ENCODE data around the gene WDR73.
"Not testable (repeated sequence)": the region's sequence is repeated elsewhere in the genome, so short reads cannot be mapped to it uniquely, and the experiment has no call there.

WDR73 gene

GRCh38 chr15:84645496-84645895 is 8.6 kb downstream of the WDR73 start:
- Mint-ChIP-seq H3K36me3 (peaks cover 100% of the 10 kb centered on the region), H3K4me1 (peaks cover 33% of the 10 kb centered on the region), H3K4me3 (no peak overlapping the region), H3K9me3 (no peaks in the 10 kb centered on the region), H3K27ac (peak overlapping the region; percentile 68)
- DNase-seq (ENCODE audit: low spot score in 2 of 2): no peak
- no peak for ATAC-seq

- Mint-ChIP-seq H3K36me3 (peaks cover 100% of the 10 kb centered on the region), H3K9me3 (no peaks in the 10 kb centered on the region), H3K27ac (peak overlapping the region; percentile 23)
These were observed 10.2 kb downstream of the WDR73 start for GRCh38 chr15:84643838-84644237.

GRCh38 chr15:84642640-84643039 is 11.4 kb downstream of the WDR73 start:
- ATAC-seq; DNase-seq (ENCODE audit: low spot score in 2 of 2); H3K9me3 Mint-ChIP-seq; H3K27ac Mint-ChIP-seq; H3K4me3 Mint-ChIP-seq: not testable (repeated sequence)
- Mint-ChIP-seq H3K4me1 (peaks cover 24% of the 10 kb centered on the region), H3K36me3 (peaks cover 100% of the 10 kb centered on the region)

More at GRCh38 chr15:84643838-84644237, 10.2 kb downstream of the WDR73 start:
- Mint-ChIP-seq H3K4me3 (no peak overlapping the region), H3K4me1 (peaks cover 28% of the 10 kb centered on the region)
- ATAC-seq: no peak
- DNase-seq (ENCODE audit: low spot score in 2 of 2): no peak

- not testable (repeated sequence) for ATAC-seq; H3K27ac Mint-ChIP-seq; H3K9me3 Mint-ChIP-seq; DNase-seq (ENCODE audit: low spot score in 2 of 2); H3K4me3 Mint-ChIP-seq
- Mint-ChIP-seq H3K36me3 (peaks cover 100% of the 10 kb centered on the region), H3K4me1 (peaks cover 22% of the 10 kb centered on the region)
These were observed 12.2 kb downstream of the WDR73 start for GRCh38 chr15:84641871-84642270.

- H3K36me3 Mint-ChIP-seq: peaks cover 93% of the 10 kb centered on the region
- H3K4me3 Mint-ChIP-seq: no peak overlapping the region
- H3K4me1 Mint-ChIP-seq: peaks cover 27% of the 10 kb centered on the region
- no peak for DNase-seq (ENCODE audit: low spot score in 2 of 2)
- no peak overlapping the region for H3K27ac Mint-ChIP-seq
- H3K9me3 Mint-ChIP-seq: no peaks in the 10 kb centered on the region
- no peak for ATAC-seq
These were observed 16.0 kb downstream of the WDR73 start for GRCh38 chr15:84638103-84638502.

- ATAC-seq: no peak
- no peaks in the 10 kb centered on the region for H3K9me3 Mint-ChIP-seq
- H3K27ac Mint-ChIP-seq: peak overlapping the region; percentile 94
- H3K36me3 Mint-ChIP-seq: peaks cover 73% of the 10 kb centered on the region
- H3K4me3 Mint-ChIP-seq: peak overlapping the region; percentile 87
- no peak for DNase-seq (ENCODE audit: low spot score in 2 of 2)
- peaks cover 37% of the 10 kb centered on the region for H3K4me1 Mint-ChIP-seq
These were observed 19.8 kb downstream of the WDR73 start for GRCh38 chr15:84634228-84634837.

GRCh38 chr15:84633311-84634227 is 20.5 kb downstream of the WDR73 start:
- ATAC-seq (peak; percentile 79), DNase-seq (ENCODE audit: low spot score in 2 of 2) (peak; percentile 63 to 84)
- Mint-ChIP-seq H3K4me3 (peak overlapping the region; percentile 87), H3K9me3 (no peaks in the 10 kb centered on the region), H3K27ac (peak overlapping the region; percentile 94), H3K4me1 (peaks cover 37% of the 10 kb centered on the region), H3K36me3 (peaks cover 65% of the 10 kb centered on the region)

GRCh38 chr15:84631706-84632272 is 22.3 kb downstream of the WDR73 start:
- Mint-ChIP-seq H3K4me1 (peaks cover 30% of the 10 kb centered on the region), H3K4me3 (peak overlapping the region; percentile 87), H3K36me3 (peaks cover 47% of the 10 kb centered on the region), H3K27ac (peak overlapping the region; percentile 90), H3K9me3 (no peaks in the 10 kb centered on the region)
- no peak for ATAC-seq
- DNase-seq (ENCODE audit: low spot score in 2 of 2): peak in 1 of 2 donors; percentile 57

GRCh38 chr15:84629033-84629432 is 25.1 kb downstream of the WDR73 start:
- DNase-seq (ENCODE audit: low spot score in 2 of 2) (no peak), ATAC-seq (no peak)
- Mint-ChIP-seq H3K4me1 (peaks cover 26% of the 10 kb centered on the region), H3K4me3 (no peak overlapping the region), H3K9me3 (no peaks in the 10 kb centered on the region), H3K27ac (no peak overlapping the region), H3K36me3 (peaks cover 35% of the 10 kb centered on the region)

GRCh38 chr15:84625123-84625522 is 29.0 kb downstream of the WDR73 start:
- Mint-ChIP-seq H3K4me1 (peaks cover 8% of the 10 kb centered on the region), H3K9me3 (peaks cover 3% of the 10 kb centered on the region), H3K4me3 (no peak overlapping the region), H3K27ac (peak overlapping the region; percentile 60), H3K36me3 (peaks cover 45% of the 10 kb centered on the region)
- no peak for DNase-seq (ENCODE audit: low spot score in 2 of 2)
- no peak for ATAC-seq

- peaks cover 3% of the 10 kb centered on the region for H3K9me3 Mint-ChIP-seq
- peaks cover 15% of the 10 kb centered on the region for H3K4me1 Mint-ChIP-seq
- no peak for DNase-seq (ENCODE audit: low spot score in 2 of 2)
- ATAC-seq: no peak
- H3K4me3 Mint-ChIP-seq: no peak overlapping the region
- H3K27ac Mint-ChIP-seq: peak overlapping the region; percentile 60
- H3K36me3 Mint-ChIP-seq: peaks cover 46% of the 10 kb centered on the region
These were observed 29.7 kb downstream of the WDR73 start for GRCh38 chr15:84624359-84624758.

GRCh38 chr15:84621358-84621979 is 32.6 kb downstream of the WDR73 start:
- H3K4me3 Mint-ChIP-seq: no peak overlapping the region
- H3K9me3 Mint-ChIP-seq: peaks cover 3% of the 10 kb centered on the region
- no peak for ATAC-seq
- peaks cover 46% of the 10 kb centered on the region for H3K36me3 Mint-ChIP-seq
- no peak for DNase-seq (ENCODE audit: low spot score in 2 of 2)
- no peak overlapping the region for H3K27ac Mint-ChIP-seq
- H3K4me1 Mint-ChIP-seq: peaks cover 15% of the 10 kb centered on the region

- no peak for DNase-seq (ENCODE audit: low spot score in 2 of 2)
- ATAC-seq: no peak
- Mint-ChIP-seq H3K4me3 (no peak overlapping the region), H3K36me3 (peaks cover 44% of the 10 kb centered on the region), H3K4me1 (peaks cover 15% of the 10 kb centered on the region), H3K9me3 (peaks cover 3% of the 10 kb centered on the region), H3K27ac (no peak overlapping the region)
These were observed 33.5 kb downstream of the WDR73 start for GRCh38 chr15:84620626-84621025.

- peak overlapping the region; percentile 52 for H3K27ac Mint-ChIP-seq
- H3K36me3 Mint-ChIP-seq: peaks cover 21% of the 10 kb centered on the region
- H3K4me1 Mint-ChIP-seq: peaks cover 17% of the 10 kb centered on the region
- peaks cover 3% of the 10 kb centered on the region for H3K9me3 Mint-ChIP-seq
- DNase-seq (ENCODE audit: low spot score in 2 of 2): no peak
- ATAC-seq: no peak
- no peak overlapping the region for H3K4me3 Mint-ChIP-seq
These were observed 37.8 kb downstream of the WDR73 start for GRCh38 chr15:84616235-84616634.

GRCh38 chr15:84611631-84612030 is 42.5 kb downstream of the WDR73 start:
- Mint-ChIP-seq H3K27ac (no peak overlapping the region), H3K4me3 (no peak overlapping the region), H3K9me3 (no peaks in the 10 kb centered on the region), H3K4me1 (peaks cover 34% of the 10 kb centered on the region), H3K36me3 (peaks cover 26% of the 10 kb centered on the region)
- ATAC-seq (no peak), DNase-seq (ENCODE audit: low spot score in 2 of 2) (no peak)
